GM18511 (cell line): Measurements from ENCODE around the gene INSR.
A peak's percentile ranks its signal among the peaks of the same experiment; 100 is the strongest.
"Not testable (repeated sequence)": the region's sequence is repeated elsewhere in the genome, so short reads cannot be mapped to it uniquely, and the experiment has no call there.

ENCODE experiments used
- ATAC-seq: cut with Tn5 transposase; IDR thresholded peaks from one replicate; pipeline ENCODE4 v1.9.1; 2021; ENCODE audit warnings: mild to moderate bottlenecking, moderate library complexity; ENCODE audit not compliant: unreplicated experiment

The INSR gene

GRCh38 chr19:7104747-7105447 lies 189.3 kb downstream of the INSR start:
- no peak for ATAC-seq

- no peak for ATAC-seq
Measured at GRCh38 chr19:7101498-7102253, 192.5 kb downstream of the INSR start.

DNA sequence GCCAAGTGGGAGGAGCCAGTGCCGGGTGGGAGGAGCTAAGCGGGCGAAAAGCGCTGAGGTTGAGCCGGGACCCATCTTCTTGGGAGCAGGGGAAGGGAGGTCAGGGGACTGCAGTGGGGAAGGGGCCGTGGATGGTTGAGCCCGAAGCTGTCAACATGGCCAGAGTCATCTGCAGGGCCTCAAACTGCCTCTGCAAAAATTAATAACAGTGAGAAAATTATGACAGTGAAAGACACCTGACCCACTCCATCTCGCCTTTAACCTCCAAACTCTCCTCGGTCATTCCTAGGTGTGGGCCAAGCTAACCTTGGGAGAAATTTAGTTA lies 194.7 kb downstream of the INSR start:
- no peak for ATAC-seq

DNA sequence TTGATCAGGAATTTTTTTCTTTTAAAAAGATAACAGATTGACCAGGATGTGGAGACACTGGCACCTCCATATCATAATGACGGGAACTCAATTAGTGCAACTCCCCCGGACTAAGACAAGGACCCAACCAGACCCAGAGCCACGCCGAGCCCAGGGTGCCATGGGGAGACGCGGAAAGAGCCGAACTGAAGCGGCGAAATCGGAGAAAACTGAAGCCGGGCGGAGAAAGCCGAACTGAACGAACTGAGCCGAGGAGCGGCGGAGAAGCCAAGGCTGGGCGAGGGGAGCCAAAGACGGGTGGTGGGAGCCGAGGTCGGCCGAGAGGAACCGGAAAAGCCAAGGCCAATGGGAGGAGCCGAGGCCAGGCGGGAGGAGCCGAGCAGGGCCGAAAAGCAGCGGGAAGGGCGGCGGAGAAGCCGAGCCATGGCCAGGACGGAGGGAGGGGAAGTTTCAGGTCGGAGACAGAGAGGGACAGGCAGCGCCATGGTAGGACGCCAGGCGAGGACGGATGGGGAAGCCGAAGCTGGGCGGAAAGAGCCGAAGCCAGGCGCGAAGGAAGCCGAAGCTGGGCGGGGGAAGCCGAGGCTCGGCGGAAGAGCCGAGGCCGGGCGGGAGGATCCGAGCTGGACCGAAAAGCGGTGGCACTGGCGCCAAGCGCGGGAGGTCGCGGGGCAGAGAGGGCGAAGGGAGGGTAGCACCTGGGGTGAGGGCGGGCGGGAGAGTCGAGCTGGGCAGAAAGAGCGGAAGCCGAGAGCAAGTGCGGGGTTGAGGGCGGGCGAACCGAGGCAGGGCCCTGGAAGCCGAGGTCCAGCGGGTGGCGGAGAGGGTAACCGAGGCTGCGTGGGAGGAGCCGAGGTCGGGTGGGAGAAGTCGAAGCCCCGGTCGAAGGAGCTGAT lies 195.3 kb downstream of the INSR start:
- ATAC-seq: peak; percentile 84

DNA sequence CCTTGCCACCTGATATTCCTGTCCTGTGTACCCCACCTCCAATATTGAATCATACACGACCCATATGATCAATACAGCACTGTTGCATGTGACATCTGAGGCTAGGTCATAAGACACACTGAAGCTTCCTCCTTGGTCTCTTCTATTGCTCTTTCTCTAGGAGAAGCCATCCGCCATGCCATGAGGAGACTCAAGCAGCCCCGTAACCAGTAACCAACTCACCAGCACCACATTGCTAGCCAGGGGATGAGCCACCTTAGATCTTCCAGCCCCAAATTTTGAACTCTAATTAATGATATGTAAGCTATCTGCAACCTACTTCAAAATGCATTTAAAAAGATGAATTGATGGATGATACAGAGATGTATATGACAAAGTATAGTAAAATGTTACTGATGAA lies 196.1 kb downstream of the INSR start:
- ATAC-seq: no peak

DNA sequence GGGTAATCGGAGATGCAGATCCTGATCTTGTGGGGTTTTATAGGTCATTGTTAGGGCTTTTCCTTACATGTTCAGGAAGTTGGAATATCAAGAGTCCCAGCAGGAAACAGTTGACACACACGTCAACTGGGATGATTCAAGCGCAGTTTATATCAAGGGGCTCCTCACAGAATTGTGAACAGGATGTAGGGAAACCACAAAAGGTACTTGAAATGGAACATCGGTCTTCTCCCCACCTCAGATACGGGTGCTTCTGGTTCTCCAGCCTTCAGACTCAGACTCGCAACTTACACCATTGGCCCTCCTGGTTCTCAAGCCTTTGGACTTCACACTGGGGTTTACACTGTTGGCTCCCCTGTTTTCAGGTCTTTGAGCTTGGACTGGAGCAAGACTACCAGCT lies 205.2 kb downstream of the INSR start:
- ATAC-seq: no peak

GRCh38 chr19:7083076-7083956 lies 210.9 kb downstream of the INSR start:
- ATAC-seq: no peak

DNA sequence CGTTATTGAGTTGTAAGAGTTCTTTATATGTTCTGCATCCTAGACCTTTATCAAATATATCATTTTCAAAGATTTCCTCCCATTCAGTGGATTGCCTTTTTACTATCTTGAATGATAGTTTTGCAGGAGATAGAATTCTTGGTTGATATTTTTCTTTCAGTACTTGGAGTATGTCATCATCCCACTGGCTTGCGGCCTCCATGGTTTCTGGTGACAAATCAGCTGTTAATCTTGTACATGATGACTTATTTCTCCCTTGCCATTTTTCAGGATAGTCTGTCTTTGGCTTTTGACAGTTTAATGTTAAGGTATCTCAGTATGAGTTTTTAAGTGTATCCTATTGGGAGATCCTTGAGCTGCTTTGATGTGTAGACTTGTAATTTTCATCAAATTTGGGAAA lies 216.2 kb downstream of the INSR start:
- ATAC-seq: no peak

- no peak for ATAC-seq
Measured at GRCh38 chr19:7076151-7076550, 218.1 kb downstream of the INSR start.

DNA sequence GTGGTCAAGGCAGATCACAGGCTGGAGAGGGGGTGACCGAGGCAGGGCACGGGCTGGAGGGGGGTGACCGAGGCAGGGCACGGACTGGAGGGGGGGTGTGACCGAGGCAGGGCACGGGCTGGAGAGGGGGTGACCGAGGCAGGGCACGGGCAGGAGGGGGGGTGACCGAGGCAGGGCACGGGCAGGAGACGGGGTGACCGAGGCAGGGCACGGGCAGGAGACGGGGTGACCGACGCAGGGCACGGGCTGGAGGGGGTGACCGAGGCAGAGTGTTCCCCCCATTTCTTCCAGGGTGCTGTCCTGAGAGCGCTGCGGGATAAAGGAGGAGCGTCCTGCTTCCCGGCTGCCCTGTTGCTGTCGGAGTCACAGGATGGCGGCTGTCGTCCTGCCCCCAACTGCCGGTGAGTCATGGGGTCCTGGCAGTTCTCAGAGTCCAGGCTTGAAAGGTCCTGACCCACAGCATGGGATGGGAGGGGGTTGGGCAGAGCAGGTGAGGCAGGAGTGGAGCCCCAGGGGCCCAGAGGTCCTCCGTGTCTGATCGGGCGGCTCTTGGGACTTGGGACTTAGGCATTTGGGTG lies 219.4 kb downstream of the INSR start:
- no peak for ATAC-seq

DNA sequence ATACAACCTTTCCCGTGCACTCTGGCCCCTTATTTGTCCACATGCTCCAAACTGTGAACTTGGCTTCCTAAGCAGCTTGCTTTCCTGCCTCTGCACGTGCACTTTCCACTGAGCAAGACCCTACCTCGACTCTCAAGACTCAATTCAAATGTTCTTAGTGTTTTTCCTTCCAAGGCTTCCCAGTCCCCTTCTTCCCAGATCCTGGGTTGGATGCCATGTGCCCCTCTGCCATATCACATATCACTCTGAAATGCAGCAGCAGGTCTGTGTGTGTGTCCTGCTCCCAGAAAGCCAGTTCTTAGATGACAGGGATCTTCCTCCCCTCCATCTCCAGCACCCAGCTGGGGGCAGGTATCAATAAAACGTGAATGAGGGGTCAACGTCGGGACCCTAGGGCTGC lies 221.7 kb downstream of the INSR start:
- ATAC-seq: no peak

GRCh38 chr19:7069904-7070226 lies 224.3 kb downstream of the INSR start:
- ATAC-seq: peak; percentile 38

GRCh38 chr19:7069042-7069903 lies 224.9 kb downstream of the INSR start, which contains the start of gene ZNF557:
ZNF557 (plus strand) TSS chr19:7069703; CDS start chr19:7075075, 5,372 bp downstream.
- ATAC-seq: peak; percentile 94

- no peak for ATAC-seq
Measured at GRCh38 chr19:7068599-7068998, 225.6 kb downstream of the INSR start.

GRCh38 chr19:7067716-7068115 lies 226.5 kb downstream of the INSR start:
- no peak for ATAC-seq

- ATAC-seq: not testable (repeated sequence)
Measured at GRCh38 chr19:7067122-7067521, 227.1 kb downstream of the INSR start.

- ATAC-seq: no peak
Measured at GRCh38 chr19:7063764-7064418, 230.3 kb downstream of the INSR start.

DNA sequence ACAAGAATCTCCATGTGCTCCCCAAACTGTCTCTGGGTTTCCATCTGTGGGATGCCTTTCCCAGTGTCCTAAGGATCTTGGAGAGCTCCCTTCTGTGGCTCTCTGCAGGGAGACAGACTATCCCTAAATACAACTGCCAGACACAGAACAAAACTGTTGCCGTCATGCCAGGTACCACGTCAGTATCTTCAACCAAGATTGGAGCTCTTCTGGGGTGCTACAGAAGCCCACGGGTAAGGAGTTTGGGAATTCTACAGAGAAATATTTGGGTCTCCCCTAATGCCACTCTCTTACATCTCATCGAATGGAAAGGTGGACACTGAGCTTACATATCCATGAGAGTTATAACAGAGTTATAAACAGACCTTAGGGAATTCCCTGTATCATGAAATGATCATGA lies 230.9 kb downstream of the INSR start:
- ATAC-seq: no peak
